Adrenal gland (tissue), 12 donors: ENCODE measurements around the gene TPR. TPM values are rescaled to one million over a fixed set of nuclear protein-coding genes. Genes with fewer than 3 reads are reported as not detected.

Source experiments
- DNase-seq, 7 donors: peaks; one replicate each; pipeline ENCODE4 v3.0.0-alpha.2; 2019 to 2020
- H3K27ac ChIP-seq, 5 donors: fragments of 200-600 bp; sonication (generic) in 4 of 5; 1 replicate in 3 of 5; 2 replicates in 2 of 5; pipeline versions ENCODE4 v1.5.1 to v1.8.0; 2016 to 2020; ENCODE audit warnings: mild to moderate bottlenecking in 1 of 5
- H3K27me3 ChIP-seq: fragments of 200-600 bp; 2 replicates; pipeline ENCODE4 v1.8.0; 2021
- H3K36me3 ChIP-seq, 2 donors: fragments of 200-600 bp; replicated peaks in 1 of 2; 1 replicate in 1 of 2; 2 replicates in 1 of 2; pipeline versions ENCODE4 v1.5.1 to v1.8.0; 2018 to 2022
- H3K4me1 ChIP-seq, 2 donors: fragments of 200-600 bp; replicated peaks in 1 of 2; 1 replicate in 1 of 2; 2 replicates in 1 of 2; pipeline versions ENCODE4 v1.5.1 to v1.8.0; 2018 to 2021
- H3K4me3 ChIP-seq, 4 donors: fragments of 200-600 bp; sonication (generic) in 3 of 4; one replicate each; pipeline ENCODE4 v1.5.1; 2016 to 2018
- H3K9me3 ChIP-seq, 3 donors: fragments of 200-600 bp; sonication (generic) in 1 of 3; replicated peaks in 1 of 3; 1 replicate in 2 of 3; 2 replicates in 1 of 3; pipeline versions ENCODE4 v1.5.1 to v1.8.0; 2016 to 2021
- CTCF ChIP-seq, 6 experiments: fragments of 450-650 bp in 4 of 6; fragments of 200-600 bp in 2 of 6; sonication (generic) in 1 of 6; IDR thresholded peaks; 1 replicate in 5 of 6; 2 replicates in 1 of 6; pipeline versions ENCODE4 v1.5.1 to v1.8.0; 2016 to 2021; ENCODE audit warnings: antibody characterized with exemption in 6 of 6, mild to moderate bottlenecking in 2 of 6, moderate library complexity in 1 of 6
- POLR2A ChIP-seq, 2 donors: fragments of 450-650 bp; IDR thresholded peaks; one replicate each; pipeline ENCODE4 v1.6.1; 2017; ENCODE audit warnings: antibody characterized with exemption in 2 of 2, mild to moderate bottlenecking in 2 of 2, moderate library complexity in 1 of 2
- WGBS, 4 donors: extraction: QIAGEN DNeasy Blood & Tissue Kit in 2 of 4; methylation state at CpG; one replicate each; pipeline versions ENCODE4 v1.1.5 to v1.1.7; 2013 to 2017; 5-methylcytosine and 5-hydroxymethylcytosine counted together
- intact Hi-C, 2 donors: fragments of 100-400 bp; cut with DNase I; formaldehyde crosslinking; loops; one replicate each; pipeline versions ENCODE4 v1.14.1 to v1.15.0; 2022 to 2023
- polyA plus RNA-seq, 3 donors: library from polyadenylated mRNA; stranded (reverse); fragments of 200-250 nt in 2 of 3; fragments of 350-450 nt in 1 of 3; fragmentation: Illumina TruSeq in 1 of 3; extraction: RNeasy Lipid Tissue Mini Kit (QIAGEN cat#74804) in 1 of 3; gene quantifications; one replicate each; pipeline ENCODE4 v1.2.3, GENCODE V29; 2013 to 2014
- total RNA-seq, 9 donors: library from RNA; depleted of rRNA in 4 of 9; stranded (reverse); fragments of >200 nt in 4 of 9; fragments of 120-200 nt in 1 of 9; fragmentation: NEBNext Ultra II Directional in 1 of 9; extraction: Animal tissue kit (Norgen Biotek cat#: 25700) in 1 of 9; gene quantifications; one replicate each; pipeline versions ENCODE4 v1.1.0 to v1.2.4, GENCODE V29; 2013 to 2023
- donor health status: healthy with polysubstance abuse.
- donor health status: Bipolar disorder and iron deficiency.
- donor health status: DM: yes; HTN: yes; CAD: no.
- donor health status: DM: no; HTN: no; CAD: no.
- donor health status: DM: no; HTN: no; CAD: no.
- donor health status: DM: yes; HTN: yes; CAD: no.

The TPR gene
- total and polyA plus RNA-seq, 12 donors, result 24.2 to 99.2 (median 57.0) TPM

GRCh38 chr1:186292875-186293274, 82.2 kb downstream of the TPR start:
- Histone ChIP-seq H3K9me3 (no peaks in the 10 kb centered on the region), H3K36me3 (no peaks in the 10 kb centered on the region), H3K4me3 (no peak overlapping the region), H3K27ac (no peak overlapping the region), H3K27me3 (no peaks in the 10 kb centered on the region), H3K4me1 (no peaks in the 10 kb centered on the region)
- intact Hi-C loops, result no loop called here
- DNase-seq, result no peak
- 62 to 71% (median 67%) methylated on average over 1 of the region's 1 CpG for WGBS, 4 donors
- TF ChIP-seq POLR2A (IDR thresholded peaks at IDR 0.05) (no peak), CTCF (IDR thresholded peaks at IDR 0.05) (no peak)

- no peak overlapping the region for H3K4me3 ChIP-seq
- H3K27ac ChIP-seq, result no peak overlapping the region
- intact Hi-C loops, result no loop called here
- DNase-seq, result no peak
- WGBS, 4 donors, result 56 to 66% (median 61%) methylated on average over 2 of the region's 2 CpGs
- H3K4me1 ChIP-seq, result no peaks in the 10 kb centered on the region
- no peaks in the 10 kb centered on the region for H3K36me3 ChIP-seq
- H3K9me3 ChIP-seq, result no peaks in the 10 kb centered on the region
- TF ChIP-seq CTCF (IDR thresholded peaks at IDR 0.05) (no peak), POLR2A (IDR thresholded peaks at IDR 0.05) (no peak)
- H3K27me3 ChIP-seq, result no peaks in the 10 kb centered on the region
These were observed 83.8 kb downstream of the TPR start for GRCh38 chr1:186291271-186291670.

- intact Hi-C loops, result no loop called here
- TF ChIP-seq CTCF (IDR thresholded peaks at IDR 0.05), result no peak
- TF ChIP-seq POLR2A (IDR thresholded peaks at IDR 0.05), result no peak
These were observed 85.0 kb downstream of the TPR start for GRCh38 chr1:186289943-186290545.

GRCh38 chr1:186286615-186287315, 88.3 kb downstream of the TPR start:
- Histone ChIP-seq H3K9me3 (peaks cover 0 to under 1% (median 0%) of the 10 kb centered on the region in 3 donors), H3K36me3 (no peaks in the 10 kb centered on the region), H3K27me3 (no peaks in the 10 kb centered on the region), H3K27ac (no peak overlapping the region), H3K4me1 (no peaks in the 10 kb centered on the region), H3K4me3 (no peak overlapping the region)
- 78 to 85% (median 81%) methylated on average over 7 of the region's 7 CpGs for WGBS, 4 donors
- DNase-seq, result no peak
- no peak for TF ChIP-seq CTCF (IDR thresholded peaks at IDR 0.05)
- no peak for TF ChIP-seq POLR2A (IDR thresholded peaks at IDR 0.05)
- intact Hi-C loops, result no loop called here

More at GRCh38 chr1:186289943-186290545, 85.0 kb downstream of the TPR start:
- Histone ChIP-seq H3K27ac (no peak overlapping the region), H3K36me3 (no peaks in the 10 kb centered on the region), H3K9me3 (no peaks in the 10 kb centered on the region), H3K27me3 (no peaks in the 10 kb centered on the region), H3K4me3 (no peak overlapping the region), H3K4me1 (no peaks in the 10 kb centered on the region)
- DNase-seq, result no peak
- 78 to 87% (median 85%) methylated on average over 4 of the region's 4 CpGs for WGBS, 4 donors
